ENCODE results near the gene CD276.

DNA sequence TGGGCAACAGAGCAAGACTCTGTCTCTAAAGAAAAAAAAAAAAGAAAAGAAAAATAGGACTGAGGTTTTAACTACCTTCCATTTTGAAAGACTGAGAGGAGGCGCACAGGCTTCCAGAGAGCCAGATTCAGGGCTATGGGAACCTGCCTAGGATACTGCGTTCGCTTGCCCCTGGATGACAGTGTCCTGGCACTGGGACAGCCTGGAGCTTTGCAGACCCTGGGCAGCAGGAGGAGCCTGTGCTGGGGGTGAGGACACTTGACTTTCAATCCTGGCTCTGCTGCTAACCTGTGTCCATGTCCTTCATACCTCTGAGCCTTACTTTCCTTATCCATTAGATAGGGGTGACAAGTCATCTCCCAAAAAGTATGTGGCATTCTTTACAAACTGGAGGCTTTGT is 31.2 kb downstream of the CD276 start:
- no peak for TF ChIP-seq EZH2phosphoT487 (IDR thresholded peaks at IDR 0.05; ENCODE audit: borderline replicate concordance, low read depth, low read length)
- TF ChIP-seq, protein P1, sequence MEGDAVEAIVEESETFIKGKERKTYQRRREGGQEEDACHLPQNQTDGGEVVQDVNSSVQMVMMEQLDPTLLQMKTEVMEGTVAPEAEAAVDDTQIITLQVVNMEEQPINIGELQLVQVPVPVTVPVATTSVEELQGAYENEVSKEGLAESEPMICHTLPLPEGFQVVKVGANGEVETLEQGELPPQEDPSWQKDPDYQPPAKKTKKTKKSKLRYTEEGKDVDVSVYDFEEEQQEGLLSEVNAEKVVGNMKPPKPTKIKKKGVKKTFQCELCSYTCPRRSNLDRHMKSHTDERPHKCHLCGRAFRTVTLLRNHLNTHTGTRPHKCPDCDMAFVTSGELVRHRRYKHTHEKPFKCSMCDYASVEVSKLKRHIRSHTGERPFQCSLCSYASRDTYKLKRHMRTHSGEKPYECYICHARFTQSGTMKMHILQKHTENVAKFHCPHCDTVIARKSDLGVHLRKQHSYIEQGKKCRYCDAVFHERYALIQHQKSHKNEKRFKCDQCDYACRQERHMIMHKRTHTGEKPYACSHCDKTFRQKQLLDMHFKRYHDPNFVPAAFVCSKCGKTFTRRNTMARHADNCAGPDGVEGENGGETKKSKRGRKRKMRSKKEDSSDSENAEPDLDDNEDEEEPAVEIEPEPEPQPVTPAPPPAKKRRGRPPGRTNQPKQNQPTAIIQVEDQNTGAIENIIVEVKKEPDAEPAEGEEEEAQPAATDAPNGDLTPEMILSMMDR (conservative IDR thresholded peaks at IDR 0.05; ENCODE audit: low read length), result no peak

Data from OCI-LY7 (cell line).